ENCODE results near the gene TNFSF9.

DNA sequence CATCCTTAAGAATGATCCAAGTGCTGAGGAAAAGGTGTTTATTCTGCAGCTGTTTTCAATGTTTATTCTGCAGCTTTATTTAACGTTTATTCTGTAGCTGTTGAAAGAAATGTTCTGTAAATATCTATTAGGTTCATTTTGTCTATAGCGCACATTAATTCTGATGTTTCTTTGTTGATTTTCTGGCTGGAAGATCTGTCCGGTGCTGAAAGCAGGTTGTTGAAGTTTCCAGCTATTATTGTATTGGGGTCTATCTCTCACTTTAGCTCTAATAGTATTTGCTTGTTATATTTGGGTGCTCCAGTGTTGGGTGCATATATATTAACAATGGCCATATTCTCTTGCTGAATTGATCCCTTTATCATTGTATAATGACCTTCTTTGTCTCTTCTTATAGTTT, 39.9 kb downstream of the TNFSF9 start:
- TF ChIP-seq, protein P1, sequence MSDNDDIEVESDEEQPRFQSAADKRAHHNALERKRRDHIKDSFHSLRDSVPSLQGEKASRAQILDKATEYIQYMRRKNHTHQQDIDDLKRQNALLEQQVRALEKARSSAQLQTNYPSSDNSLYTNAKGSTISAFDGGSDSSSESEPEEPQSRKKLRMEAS (IDR thresholded peaks at IDR 0.05), result no peak
- TF ChIP-seq, protein P2, sequence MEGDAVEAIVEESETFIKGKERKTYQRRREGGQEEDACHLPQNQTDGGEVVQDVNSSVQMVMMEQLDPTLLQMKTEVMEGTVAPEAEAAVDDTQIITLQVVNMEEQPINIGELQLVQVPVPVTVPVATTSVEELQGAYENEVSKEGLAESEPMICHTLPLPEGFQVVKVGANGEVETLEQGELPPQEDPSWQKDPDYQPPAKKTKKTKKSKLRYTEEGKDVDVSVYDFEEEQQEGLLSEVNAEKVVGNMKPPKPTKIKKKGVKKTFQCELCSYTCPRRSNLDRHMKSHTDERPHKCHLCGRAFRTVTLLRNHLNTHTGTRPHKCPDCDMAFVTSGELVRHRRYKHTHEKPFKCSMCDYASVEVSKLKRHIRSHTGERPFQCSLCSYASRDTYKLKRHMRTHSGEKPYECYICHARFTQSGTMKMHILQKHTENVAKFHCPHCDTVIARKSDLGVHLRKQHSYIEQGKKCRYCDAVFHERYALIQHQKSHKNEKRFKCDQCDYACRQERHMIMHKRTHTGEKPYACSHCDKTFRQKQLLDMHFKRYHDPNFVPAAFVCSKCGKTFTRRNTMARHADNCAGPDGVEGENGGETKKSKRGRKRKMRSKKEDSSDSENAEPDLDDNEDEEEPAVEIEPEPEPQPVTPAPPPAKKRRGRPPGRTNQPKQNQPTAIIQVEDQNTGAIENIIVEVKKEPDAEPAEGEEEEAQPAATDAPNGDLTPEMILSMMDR (IDR thresholded peaks at IDR 0.05; ENCODE audit: low read depth, low read length, missing input control), result no peak
- TF ChIP-seq EGR1 (IDR thresholded peaks at IDR 0.05; ENCODE audit: low read depth in 2 of 2) (no peak), RXRA (IDR thresholded peaks at IDR 0.05) (no peak), SP1 (IDR thresholded peaks at IDR 0.05) (no peak), HNF4G (IDR thresholded peaks at IDR 0.05) (no peak), YY1 (IDR thresholded peaks at IDR 0.05) (no peak), TAF1 (conservative IDR thresholded peaks at IDR 0.05) (no peak), HNF4A (conservative IDR thresholded peaks at IDR 0.05) (no peak)
- TF ChIP-seq, protein P3, sequence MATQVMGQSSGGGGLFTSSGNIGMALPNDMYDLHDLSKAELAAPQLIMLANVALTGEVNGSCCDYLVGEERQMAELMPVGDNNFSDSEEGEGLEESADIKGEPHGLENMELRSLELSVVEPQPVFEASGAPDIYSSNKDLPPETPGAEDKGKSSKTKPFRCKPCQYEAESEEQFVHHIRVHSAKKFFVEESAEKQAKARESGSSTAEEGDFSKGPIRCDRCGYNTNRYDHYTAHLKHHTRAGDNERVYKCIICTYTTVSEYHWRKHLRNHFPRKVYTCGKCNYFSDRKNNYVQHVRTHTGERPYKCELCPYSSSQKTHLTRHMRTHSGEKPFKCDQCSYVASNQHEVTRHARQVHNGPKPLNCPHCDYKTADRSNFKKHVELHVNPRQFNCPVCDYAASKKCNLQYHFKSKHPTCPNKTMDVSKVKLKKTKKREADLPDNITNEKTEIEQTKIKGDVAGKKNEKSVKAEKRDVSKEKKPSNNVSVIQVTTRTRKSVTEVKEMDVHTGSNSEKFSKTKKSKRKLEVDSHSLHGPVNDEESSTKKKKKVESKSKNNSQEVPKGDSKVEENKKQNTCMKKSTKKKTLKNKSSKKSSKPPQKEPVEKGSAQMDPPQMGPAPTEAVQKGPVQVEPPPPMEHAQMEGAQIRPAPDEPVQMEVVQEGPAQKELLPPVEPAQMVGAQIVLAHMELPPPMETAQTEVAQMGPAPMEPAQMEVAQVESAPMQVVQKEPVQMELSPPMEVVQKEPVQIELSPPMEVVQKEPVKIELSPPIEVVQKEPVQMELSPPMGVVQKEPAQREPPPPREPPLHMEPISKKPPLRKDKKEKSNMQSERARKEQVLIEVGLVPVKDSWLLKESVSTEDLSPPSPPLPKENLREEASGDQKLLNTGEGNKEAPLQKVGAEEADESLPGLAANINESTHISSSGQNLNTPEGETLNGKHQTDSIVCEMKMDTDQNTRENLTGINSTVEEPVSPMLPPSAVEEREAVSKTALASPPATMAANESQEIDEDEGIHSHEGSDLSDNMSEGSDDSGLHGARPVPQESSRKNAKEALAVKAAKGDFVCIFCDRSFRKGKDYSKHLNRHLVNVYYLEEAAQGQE (IDR thresholded peaks at IDR 0.05), result no peak

All from liver (tissue), 3 donors.